Nephron (organoid): ENCODE measurements around the gene PILRA.
A peak's percentile ranks its signal among the peaks of the same experiment; 100 is the strongest.
"Not testable (repeated sequence)": the region's sequence is repeated elsewhere in the genome, so short reads cannot be mapped to it uniquely, and the experiment has no call there.

ENCODE experiments used
- H3K27ac Mint-ChIP-seq, 3 experiments: 2 replicates each; pipeline ENCODE4 v1.8.0; 2020; ENCODE audit warnings: mixed read lengths in 3 of 3, mild to moderate bottlenecking in 2 of 3, moderate library complexity in 1 of 3
- H3K27me3 Mint-ChIP-seq: 2 replicates; pipeline ENCODE4 v1.8.0; 2021; ENCODE audit warnings: low read depth, mild to moderate bottlenecking, moderate library complexity, mixed read lengths
- H3K36me3 Mint-ChIP-seq: 2 replicates; pipeline ENCODE4 v1.8.0; 2020; ENCODE audit warnings: low read depth, mixed read lengths
- H3K4me1 Mint-ChIP-seq: 2 replicates; pipeline ENCODE4 v1.8.0; 2020; ENCODE audit warnings: mixed read lengths
- H3K4me3 Mint-ChIP-seq, 3 experiments: 2 replicates each; pipeline ENCODE4 v1.8.0; 2020; ENCODE audit warnings: mild to moderate bottlenecking in 3 of 3, mixed read lengths in 3 of 3, moderate library complexity in 2 of 3
- H3K9me3 Mint-ChIP-seq: 2 replicates; pipeline ENCODE4 v1.8.0; 2020; ENCODE audit warnings: mixed read lengths
- CTCF ChIP-seq, 3 experiments: fragments of 200-600 bp; sonication (generic); IDR thresholded peaks; one replicate each; pipeline ENCODE4 v1.5.0; 2021; ENCODE audit warnings: antibody characterized with exemption in 3 of 3; ENCODE audit not compliant: unreplicated experiment in 3 of 3

PILRA gene

GRCh38 chr7:100371561-100372171, 1.6 kb upstream of the PILRA start:
- Mint-ChIP-seq H3K4me3 (no peak overlapping the region), H3K4me1 (no peaks in the 10 kb centered on the region), H3K9me3 (no peaks in the 10 kb centered on the region), H3K27me3 (no peaks in the 10 kb centered on the region), H3K36me3 (peaks cover 8% of the 10 kb centered on the region), H3K27ac (peak overlapping the region in 1 of 3 experiments; percentile 28)
- no peak for TF ChIP-seq CTCF (IDR thresholded peaks at IDR 0.05; ENCODE audit: unreplicated experiment in 3 of 3)

GRCh38 chr7:100372256-100372655, 1.0 kb upstream of the PILRA start:
- no peaks in the 10 kb centered on the region for H3K27me3 Mint-ChIP-seq
- no peak overlapping the region for H3K27ac Mint-ChIP-seq
- TF ChIP-seq CTCF (IDR thresholded peaks at IDR 0.05; ENCODE audit: unreplicated experiment in 3 of 3) = no peak
- no peaks in the 10 kb centered on the region for H3K9me3 Mint-ChIP-seq
- no peak overlapping the region for H3K4me3 Mint-ChIP-seq
- no peaks in the 10 kb centered on the region for H3K4me1 Mint-ChIP-seq
- peaks cover 6% of the 10 kb centered on the region for H3K36me3 Mint-ChIP-seq

- no peak overlapping the region for H3K4me3 Mint-ChIP-seq
- no peak for TF ChIP-seq CTCF (IDR thresholded peaks at IDR 0.05; ENCODE audit: unreplicated experiment in 3 of 3)
- H3K27ac Mint-ChIP-seq = no peak overlapping the region
- H3K9me3 Mint-ChIP-seq = no peaks in the 10 kb centered on the region
- H3K27me3 Mint-ChIP-seq = no peaks in the 10 kb centered on the region
- peaks cover 1% of the 10 kb centered on the region for H3K36me3 Mint-ChIP-seq
- H3K4me1 Mint-ChIP-seq = no peaks in the 10 kb centered on the region
Measured at GRCh38 chr7:100372694-100373093, 593 bp upstream of the PILRA start.

GRCh38 chr7:100373870-100374598, 747 bp downstream of the PILRA start:
- H3K9me3 Mint-ChIP-seq, H3K36me3 Mint-ChIP-seq, H3K27me3 Mint-ChIP-seq, H3K4me1 Mint-ChIP-seq: not testable (repeated sequence)
- peak overlapping the region in 1 of 3 experiments; percentile 28 for H3K27ac Mint-ChIP-seq
- peak overlapping the region in 1 of 3 experiments; percentile 18 for H3K4me3 Mint-ChIP-seq

- no peak for TF ChIP-seq CTCF (IDR thresholded peaks at IDR 0.05; ENCODE audit: unreplicated experiment in 3 of 3)
- no peaks in the 10 kb centered on the region for H3K4me1 Mint-ChIP-seq
Measured at GRCh38 chr7:100374601-100375000, 1.3 kb downstream of the PILRA start.

GRCh38 chr7:100376066-100376465, 2.8 kb downstream of the PILRA start:
- Mint-ChIP-seq H3K27me3 (no peaks in the 10 kb centered on the region), H3K27ac (no peak overlapping the region), H3K4me1 (no peaks in the 10 kb centered on the region), H3K9me3 (no peaks in the 10 kb centered on the region), H3K36me3 (no peaks in the 10 kb centered on the region), H3K4me3 (no peak overlapping the region)
- TF ChIP-seq CTCF (IDR thresholded peaks at IDR 0.05; ENCODE audit: unreplicated experiment in 3 of 3) = no peak

More at GRCh38 chr7:100374601-100375000, 1.3 kb downstream of the PILRA start:
- Mint-ChIP-seq H3K4me3 (peak overlapping the region in 1 of 3 experiments; percentile 18), H3K27me3 (no peaks in the 10 kb centered on the region), H3K27ac (peak overlapping the region in 1 of 3 experiments; percentile 28), H3K9me3 (no peaks in the 10 kb centered on the region), H3K36me3 (no peaks in the 10 kb centered on the region)
